Activated CD4-positive, alpha-beta T cell treated with anti-CD3 and anti-CD28 coated beads for 1 hour (primary cell): ENCODE measurements around the gene GNA15.
"Not testable (repeated sequence)": the region's sequence is repeated elsewhere in the genome, so short reads cannot be mapped to it uniquely, and the experiment has no call there.

Source experiments
- DNase-seq: peaks from one replicate; pipeline ENCODE4 v3.0.0-alpha.2; 2020

The GNA15 gene

DNA sequence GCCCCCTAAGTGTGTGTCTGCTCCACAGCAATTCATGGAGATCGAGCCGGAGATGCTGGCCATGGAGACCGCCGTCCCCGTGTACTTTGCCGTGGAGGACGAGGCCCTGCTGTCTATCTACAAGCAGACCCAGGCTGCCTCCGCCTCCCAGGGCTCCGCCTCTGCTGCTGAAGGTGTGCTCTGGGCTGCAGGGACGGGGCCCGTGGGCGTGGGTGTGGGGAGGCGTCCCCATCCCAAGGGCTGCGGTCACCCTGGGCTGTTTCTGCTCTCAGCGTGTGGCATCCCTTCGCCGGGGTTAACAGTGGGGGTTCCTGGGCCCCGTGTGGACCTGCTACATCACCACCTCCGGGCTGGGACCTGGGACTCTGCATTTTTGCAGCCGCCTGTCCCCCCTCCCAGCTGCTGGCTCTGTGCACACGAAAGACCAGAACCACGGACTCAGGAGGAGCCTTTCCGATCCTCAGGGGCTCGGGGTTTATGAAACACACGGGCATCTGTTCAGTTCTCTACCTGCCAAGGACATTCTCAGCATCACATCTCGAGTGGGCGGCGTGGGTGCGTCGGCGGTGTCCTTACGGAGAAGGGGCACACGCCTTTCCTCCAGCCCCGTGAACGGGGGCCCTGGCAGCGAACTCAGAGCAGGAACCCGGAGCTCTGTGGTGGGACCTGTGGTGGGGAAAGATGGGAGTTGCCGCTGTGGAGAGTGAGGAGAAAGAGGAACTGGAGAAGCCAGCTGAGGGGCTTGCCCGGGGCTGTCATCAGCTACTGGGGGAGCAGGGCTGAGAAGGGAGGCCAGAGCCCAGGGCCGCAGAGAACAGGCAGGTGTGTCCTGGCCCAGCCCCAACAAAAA is 57.6 kb downstream of the GNA15 start:
- DNase-seq = no peak

DNA sequence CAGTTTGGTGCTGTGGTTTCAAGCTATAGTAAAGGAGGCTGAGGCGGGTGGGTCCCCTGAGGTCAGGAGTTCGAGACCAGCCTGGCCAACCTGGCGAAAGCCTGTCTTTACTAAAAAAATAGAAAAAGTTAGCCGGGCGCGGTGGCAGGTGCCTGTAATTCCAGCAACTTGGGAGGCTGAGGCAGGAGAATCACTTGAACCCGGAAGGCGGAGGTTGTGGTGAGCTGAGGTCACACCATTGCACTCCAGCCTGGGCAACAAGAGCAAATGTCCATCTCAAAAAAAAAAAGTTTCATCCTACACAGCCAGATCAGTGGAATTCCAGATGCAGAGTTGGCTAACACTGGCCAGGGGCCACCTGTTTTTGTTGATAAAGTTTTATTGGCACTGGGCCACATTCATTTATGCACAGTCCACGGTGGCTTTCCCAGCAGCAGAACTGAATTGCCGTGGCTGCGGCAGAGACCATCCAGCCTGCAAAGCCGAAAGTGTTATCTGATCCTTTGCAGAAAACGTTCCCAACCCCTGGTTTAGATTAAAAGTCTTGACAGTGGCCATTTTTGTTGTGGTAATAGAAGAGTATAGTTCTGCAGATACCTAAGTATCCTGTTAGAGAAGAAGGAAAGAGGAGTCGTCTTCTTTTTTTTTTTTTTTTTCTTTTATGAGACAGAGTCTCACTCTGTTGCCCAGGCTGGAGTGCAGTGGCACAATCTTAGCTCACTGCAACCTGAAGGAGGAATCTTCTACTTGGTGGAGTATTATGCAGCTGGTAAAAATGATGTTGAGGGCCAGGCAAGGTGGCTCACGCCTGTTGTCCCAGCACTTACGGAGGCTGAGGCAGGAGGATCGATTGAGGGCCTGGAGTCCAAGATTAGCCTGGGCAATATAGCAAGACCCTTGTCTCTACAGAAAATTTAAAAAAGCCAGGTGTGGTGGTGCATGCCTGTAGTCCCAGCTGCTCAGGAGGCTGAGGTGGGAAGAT is 58.6 kb downstream of the GNA15 start:
- no peak for DNase-seq

DNA sequence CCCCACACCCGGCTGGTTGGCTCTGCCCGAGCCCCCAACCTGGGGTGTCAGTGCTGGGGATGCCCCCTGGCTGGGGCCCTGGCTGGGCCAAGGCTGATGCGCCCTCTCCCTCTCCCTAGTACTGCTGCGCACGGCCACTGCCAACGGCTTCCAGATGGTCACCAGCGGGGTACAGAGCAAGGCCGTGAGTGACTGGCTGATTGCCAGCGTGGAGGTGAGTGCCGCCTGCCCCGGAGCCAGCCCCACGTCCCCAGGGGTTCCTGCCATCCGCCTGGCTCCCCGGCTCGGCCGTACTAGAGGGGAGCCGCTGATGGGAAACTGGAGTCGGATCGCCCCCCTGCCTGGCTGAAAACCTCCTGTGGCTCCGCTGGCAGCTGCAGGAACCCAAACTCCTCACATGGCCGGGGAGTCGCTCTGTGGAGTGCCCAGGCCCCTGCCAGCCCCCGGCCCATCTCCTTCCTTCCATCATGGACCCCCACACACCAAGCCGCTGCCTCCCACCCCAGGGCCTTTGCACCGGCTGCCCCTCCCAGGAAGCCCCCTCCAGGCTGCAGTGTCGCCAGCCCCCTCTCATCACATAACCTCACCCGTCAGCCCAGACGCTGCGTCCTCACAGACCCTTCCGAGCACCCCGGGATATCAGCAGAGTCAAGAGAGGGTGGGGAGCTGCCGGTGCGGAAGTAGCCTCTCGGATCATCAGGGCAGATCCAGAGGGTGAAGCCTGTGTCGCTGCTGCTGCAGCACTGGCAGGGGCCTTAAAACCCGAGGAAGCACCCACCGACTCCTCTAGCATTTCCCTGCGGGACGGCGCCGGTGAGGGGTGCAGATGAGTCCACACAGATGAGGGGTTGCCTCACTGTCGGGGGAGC is 60.5 kb downstream of the GNA15 start:
- DNase-seq = no peak

DNA sequence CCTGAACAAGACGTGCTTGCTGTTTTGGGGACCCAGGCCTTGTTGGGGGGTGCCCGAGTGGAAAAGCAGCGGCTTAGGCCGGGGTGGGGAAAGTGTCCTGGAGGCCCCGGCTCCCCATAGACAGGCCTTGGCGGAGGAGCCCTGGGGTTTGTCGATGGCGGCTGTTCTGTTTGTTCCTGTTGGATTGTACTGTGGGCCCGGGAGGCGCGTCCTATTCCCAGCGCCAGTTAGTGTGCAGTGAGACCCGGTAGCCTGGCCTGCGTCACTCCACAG is 61.0 kb downstream of the GNA15 start:
- DNase-seq = no peak

DNA sequence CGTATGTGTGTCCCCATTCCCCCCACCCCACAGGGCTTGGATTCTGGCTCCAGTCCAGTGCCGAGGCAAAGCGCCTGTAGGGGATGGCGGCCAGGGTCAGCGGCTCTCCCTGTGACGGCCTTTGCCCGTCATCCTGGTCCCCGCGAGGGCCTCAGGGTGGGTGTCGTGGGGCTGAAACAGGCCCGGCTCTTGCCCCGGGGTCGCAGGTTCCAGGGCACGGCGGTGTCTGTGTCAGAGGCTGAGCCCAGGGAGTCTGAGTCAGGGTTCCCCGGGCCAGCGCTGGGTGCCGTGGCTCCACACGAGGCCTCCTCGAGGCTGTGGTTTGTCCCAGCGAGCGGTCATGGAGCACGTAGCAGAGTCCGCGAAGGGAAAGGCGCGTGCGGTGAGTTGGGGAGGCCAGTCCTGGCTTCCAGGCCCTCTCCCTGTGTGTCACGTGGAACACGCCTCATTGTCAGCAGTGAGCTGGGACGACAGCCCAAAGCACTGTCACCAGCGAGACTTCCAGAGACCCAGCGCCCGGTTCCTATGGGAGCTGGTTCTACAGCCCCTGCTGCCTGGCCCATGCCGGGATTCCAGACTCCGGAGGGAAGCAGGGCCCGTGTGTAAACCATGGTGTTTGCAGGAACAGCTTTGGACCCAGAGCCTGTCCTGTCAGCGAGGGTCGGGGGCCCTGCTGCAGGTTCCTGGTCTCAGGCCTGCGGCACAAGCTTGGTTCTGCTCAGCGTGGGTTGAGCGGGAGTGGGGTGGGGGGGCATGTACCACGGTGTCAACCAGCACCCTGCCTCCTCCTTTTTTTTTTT is 63.3 kb downstream of the GNA15 start:
- DNase-seq = no peak

DNA sequence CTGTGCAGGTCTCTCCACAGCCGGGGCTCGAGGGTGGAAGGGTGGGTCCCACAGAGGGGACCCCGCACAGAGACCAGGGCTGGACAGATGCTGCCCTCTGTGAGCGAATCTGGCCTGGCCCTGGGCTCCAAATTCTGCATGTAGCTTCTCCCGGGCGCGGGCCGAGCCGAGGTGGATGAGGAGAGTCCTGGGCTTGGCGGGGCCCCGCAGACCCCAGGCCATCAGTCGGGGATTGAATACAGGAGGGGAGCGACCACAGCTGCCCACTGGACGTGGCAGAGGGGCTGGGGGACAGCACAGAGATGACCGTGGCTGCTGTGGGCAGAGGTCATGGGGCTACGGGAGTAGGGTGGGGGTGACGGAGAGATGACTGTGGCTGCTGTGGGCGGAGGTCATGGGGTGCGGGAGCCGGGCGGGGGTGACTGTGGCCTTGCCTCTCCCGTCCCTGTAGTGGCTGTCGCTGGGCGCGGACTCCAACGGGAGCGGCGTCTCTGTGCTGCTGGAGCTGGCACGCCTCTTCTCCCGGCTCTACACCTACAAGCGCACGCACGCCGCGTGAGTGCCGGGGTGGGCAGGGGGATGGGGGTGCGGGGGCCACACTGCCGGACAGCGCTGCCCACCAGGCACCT is 65.4 kb downstream of the GNA15 start:
- DNase-seq = no peak

DNA sequence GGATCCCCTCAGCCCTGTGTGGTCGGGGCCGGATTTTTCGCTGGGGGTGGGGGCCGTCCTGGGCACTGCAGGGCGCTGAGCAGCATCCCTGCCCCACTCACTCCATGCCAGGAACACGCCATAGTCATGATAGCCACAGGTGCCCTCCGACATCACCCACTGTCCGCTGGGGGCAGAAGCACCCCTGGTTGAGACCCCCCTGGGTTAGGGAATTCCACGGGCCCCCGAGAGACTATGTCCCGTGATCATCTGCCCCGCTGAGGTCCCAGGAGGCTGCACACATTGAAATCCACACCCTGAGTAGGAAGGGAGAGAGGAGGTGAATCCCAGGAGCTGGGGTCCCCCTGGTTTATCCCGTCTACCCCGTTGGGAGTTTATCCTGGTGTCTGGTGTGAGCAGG is 66.1 kb downstream of the GNA15 start:
- no peak for DNase-seq

DNA sequence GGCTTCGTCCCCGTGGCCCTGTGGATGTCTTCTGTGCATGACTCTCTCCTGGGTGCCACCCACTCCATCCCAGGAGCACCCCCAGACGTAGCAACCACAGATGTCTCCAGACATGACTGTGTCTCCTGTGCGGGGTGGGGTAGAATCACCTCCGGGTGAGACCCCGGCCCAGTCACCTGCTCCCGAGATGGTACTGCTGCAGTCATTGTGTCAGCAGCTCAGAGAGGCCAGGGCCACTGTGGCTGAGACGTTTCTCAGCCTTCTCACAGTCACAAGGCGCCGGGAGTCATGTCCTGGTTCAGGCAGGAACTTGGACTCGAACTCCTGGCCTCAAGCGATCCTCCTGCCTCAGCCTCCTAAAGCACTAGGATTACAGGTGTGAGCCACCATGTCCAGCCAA is 66.5 kb downstream of the GNA15 start:
- no peak for DNase-seq

DNA sequence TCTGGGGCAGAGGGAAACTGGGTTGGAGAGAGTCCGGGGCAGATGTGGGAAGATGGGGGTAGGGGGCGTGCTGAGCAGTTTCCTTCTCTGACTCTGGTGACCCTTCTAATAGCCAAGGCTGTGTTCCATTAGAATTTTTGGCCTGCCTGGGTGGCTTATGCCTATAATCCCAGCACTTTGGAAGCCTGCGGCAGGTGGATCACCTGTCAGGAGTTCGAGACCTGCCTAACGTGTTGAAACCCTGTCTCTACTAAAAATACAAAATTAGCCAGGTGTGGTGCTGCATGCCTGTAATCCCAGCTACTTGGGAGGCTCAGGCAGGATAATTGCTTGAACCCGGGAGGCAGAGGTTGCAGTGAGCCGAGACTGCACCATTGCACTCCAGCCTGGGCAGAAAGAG is 67.1 kb downstream of the GNA15 start:
- DNase-seq = not testable (repeated sequence)

DNA sequence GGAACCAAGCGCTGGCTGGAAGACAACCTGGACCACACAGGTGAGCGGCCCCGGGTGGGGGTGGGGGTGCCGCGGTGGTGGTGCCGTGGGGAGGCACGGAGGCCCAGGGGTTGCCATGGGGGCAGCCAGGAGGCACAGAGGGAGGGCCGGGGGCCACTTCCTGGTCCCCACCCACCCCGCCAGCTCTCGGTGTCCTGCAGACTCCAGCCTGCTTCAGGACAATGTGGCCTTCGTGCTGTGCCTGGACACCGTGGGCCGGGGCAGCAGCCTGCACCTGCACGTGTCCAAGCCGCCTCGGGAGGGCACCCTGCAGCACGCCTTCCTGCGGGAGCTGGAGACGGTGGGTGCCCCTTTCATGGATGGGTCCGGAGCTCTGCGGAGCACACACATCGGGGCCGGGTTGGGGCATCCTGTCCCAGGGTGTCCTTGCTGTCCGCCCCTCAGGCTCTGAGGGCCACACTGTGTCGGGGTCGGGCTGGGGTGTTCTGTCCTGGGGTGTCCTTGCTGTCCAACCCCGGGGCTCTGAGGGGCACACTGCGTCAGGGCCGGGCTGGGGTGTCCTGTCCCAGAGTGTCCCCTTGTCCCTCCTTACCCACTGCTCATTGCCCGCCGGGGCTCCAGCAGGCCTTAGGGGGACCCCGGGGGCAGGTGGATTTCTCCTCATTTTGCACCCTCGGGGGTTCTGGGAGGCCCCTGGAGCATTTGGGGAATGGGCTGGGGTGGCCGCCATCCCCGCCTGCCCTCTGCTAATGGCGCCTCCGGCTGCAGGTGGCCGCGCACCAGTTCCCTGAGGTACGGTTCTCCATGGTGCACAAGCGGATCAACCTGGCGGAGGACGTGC is 68.2 kb downstream of the GNA15 start:
- no peak for DNase-seq

DNA sequence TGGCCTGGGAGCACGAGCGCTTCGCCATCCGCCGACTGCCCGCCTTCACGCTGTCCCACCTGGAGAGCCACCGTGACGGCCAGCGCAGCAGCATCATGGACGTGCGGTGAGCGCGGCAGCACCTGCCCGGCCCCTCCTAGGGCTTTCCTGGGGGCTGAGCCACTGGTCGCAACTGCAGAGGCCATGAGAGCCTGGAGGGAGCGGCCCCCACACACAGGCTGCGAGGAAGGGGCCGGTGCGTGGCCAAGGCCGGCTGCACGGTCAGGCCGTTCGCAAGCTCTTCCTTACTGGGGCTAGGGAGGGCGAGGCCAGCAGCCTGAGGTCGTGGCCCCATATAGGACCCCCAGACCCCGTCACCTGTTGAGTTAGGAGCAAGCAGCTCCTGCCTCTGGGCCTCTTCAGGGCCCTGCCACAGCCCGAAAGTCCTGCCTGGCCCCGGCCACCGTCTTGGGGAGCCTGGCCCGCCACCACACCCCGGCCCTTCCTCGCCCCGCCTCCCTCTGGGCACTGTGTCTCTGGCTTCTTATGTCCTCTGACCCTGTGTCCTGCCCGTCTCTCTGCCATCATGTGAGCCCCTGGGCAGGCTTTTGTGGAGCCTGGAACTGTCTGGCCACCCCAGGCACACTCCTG is 68.9 kb downstream of the GNA15 start:
- no peak for DNase-seq

DNA sequence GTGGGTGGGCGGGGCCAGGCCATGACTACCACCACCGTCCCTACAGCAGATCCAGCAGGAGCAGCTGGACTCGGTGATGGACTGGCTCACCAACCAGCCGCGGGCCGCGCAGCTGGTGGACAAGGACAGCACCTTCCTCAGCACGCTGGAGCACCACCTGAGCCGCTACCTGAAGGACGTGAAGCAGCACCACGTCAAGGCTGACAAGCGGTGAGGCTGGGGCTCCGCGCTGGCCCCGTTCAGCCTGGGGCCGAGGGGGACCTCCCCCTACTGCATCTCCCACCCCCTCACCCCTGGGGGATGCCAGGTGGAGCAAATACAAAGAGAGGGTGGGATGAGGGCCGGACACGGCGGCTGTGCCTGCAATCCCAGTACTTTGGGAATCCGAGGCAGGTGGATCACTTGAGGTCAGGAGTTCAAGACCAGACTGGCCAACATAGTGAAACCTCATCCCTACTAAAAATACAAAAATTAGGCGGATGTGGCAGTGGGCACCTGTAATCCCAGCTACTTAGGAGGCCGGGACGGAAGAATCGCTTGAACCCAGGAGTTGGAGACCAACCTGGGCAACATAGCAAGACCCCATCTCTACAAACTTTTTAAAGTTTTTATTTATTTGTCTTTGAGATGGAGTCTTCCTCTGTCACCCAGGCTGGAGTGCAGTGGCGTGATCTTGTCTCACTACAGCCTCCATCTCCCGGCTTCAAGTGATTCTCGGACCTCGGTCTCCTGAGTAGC is 70.6 kb downstream of the GNA15 start:
- DNase-seq = no peak

DNA sequence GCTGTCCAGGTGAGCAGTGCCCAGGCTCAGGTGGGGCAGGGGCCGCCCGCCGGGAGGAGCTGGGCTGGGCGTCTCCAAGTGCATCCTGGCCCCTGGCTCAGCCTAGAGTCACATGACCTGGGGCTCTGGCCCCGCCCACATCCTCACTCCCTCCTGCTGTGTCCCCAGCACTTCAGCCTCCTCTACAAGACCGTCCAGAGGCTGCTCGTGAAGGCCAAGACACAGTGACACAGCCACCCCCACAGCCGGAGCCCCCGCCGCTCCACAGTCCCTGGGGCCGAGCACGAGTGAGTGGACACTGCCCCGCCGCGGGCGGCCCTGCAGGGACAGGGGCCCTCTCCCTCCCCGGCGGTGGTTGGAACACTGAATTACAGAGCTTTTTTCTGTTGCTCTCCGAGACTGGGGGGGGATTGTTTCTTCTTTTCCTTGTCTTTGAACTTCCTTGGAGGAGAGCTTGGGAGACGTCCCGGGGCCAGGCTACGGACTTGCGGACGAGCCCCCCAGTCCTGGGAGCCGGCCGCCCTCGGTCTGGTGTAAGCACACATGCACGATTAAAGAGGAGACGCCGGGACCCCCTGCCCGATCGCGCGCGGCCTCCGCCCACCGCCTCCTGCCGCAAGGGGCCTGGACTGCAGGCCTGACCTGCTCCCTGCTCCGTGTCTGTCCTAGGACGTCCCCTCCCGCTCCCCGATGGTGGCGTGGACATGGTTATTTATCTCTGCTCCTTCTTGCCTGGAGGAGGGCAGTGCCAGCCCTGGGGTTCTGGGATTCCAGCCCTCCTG is 71.8 kb downstream of the GNA15 start:
- DNase-seq = no peak

DNA sequence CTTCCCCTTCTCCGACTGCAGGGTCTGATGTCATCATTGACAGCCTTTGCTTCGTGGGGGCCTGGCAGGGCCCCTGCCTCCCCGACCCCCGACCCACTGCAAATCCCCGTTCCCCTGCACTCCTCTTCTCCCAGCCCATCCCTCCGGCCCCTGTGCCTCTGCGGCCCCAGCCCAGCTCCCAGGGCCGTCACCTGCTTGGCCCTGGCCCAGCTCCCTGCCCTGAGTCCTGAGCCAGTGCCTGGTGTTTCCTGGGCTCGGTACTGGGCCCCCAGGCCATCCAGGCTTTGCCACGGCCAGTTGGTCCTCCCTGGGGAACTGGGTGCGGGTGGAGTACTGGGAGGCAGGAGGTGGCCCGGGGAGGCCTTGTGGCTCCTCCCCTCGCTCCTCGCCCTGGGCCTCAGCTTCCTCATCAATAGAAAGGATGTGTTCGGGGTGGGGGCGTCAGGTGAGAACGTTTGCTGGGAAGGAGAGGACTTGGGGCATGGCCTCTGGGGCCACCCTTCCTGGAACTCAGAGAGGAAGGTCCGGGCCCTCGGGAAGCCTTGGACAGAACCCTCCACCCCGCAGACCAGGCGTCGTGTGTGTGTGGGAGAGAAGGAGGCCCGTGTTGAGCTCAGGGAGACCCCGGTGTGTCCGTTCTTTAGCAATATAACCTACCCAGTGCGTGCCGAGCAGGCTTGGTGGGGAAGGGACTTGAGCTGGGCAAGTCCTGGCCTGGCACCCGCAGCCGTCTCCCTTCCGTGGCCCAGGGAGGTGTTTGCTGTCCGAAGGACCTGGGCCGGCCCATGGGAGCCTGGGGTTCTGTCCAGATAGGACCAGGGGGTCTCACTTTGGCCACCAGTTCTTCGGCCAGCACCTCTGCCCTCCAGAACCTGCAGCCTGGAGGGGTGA is 72.7 kb downstream of the GNA15 start:
- DNase-seq = no peak

DNA sequence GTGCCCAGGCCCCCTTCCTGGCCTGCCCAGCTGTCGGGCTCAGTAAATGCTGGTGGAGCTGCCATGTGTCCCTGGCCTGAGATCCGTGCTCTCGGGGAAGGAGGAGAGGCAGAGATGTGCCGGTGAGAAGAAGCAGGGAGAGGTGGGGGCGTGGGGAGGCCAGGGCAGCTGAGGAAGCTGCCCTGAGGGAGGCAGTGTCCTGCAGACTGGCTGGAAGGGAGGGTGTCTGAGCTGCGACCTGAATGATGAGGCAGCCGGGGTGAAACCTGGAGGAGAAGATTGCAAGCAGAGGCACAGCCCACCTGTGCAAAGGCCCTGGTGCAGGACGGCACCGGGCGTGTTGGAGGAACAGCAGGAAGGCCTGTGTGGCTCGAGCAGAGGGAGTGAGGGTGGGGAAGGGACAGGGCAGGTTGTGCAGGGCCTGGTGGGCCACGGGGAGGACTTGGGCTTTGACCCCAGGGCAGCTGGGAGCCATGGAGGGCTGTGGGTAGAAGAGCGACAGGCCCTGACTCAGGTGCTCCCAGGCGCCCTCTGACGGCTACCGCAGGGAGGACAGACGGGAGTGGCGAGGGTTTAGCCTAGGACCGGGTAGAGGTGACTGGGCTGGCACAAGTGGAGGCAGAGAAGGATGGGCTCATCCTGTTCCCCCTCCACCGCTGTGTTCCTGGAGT is 74.6 kb downstream of the GNA15 start:
- DNase-seq = peak; percentile 46

DNA sequence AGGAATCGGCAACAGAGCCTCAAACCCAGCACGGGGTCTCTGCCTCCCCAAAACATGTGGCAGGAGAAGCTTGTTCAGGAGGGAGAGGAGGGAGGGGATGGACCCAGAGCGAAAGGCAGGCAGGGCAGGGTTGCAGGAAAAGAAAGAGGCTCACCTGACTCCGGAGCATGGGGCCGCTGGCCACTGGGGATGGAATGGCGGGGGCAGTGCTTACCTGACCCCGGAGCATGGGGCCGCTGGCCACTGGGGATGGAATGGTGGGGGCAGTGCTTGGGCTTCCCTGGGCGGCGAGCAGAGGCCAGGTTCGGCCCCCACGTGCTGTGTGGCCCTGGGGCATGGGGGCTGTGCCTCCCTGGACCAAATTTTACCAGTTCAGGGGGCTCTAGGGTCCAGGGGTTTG is 75.4 kb downstream of the GNA15 start:
- no peak for DNase-seq

DNA sequence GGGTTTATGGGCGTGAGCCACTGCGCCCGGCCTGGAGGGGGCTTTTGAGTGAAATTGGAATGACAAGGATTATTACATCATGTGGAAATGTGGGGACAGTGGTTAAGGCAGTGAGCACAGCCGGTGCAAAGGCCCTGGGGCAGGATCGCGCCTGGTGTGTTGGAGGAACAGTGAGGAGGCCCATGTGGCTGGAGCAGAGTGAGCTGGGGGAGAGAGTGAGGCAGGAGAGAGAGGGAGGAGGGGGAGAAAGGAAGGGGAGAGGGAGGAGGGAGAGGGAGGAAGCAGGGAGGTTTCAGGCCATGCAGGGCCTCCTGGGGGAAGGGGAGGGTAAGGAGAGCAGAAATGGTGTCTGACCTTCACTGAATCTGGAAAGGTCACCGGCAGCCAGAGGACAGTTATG is 77.3 kb downstream of the GNA15 start:
- no peak for DNase-seq
